Measurements from ENCODE around the gene IDE. TPM values are rescaled to one million over a fixed set of nuclear protein-coding genes. Genes with fewer than 3 reads are reported as not detected.
A peak's percentile ranks its signal among the peaks of the same experiment; 100 is the strongest.

The IDE gene
- total and polyA plus RNA-seq, 2 of the 13 experiments (the other 11 are each of a cell fraction or from before 2014, with no cell fraction given): 16.1 to 52.1 TPM

DNA sequence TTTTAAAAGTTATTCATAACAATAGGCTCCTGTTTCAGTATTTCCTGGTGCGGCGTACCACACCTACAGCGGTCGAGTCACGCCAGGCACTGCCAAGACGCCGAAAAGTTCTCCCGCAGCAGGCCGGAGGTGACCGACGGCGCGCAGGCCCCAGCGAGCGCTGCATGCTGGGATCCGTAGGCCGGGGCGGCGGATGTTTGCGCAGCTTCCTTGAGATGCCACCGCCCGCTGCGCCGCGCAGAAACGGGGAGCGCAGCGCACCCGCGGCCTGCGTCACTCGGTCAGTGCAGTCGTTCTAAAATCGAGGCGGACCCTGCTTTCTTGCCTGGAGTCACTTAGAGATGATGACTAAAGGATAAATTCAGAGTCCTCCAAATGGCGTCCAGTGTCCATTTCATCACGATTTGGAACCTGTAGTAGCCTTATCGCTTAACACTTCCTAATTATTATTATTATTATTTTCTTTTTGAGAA is 17.7 kb upstream of the IDE start (continued):
- TF ChIP-seq, protein P1, sequence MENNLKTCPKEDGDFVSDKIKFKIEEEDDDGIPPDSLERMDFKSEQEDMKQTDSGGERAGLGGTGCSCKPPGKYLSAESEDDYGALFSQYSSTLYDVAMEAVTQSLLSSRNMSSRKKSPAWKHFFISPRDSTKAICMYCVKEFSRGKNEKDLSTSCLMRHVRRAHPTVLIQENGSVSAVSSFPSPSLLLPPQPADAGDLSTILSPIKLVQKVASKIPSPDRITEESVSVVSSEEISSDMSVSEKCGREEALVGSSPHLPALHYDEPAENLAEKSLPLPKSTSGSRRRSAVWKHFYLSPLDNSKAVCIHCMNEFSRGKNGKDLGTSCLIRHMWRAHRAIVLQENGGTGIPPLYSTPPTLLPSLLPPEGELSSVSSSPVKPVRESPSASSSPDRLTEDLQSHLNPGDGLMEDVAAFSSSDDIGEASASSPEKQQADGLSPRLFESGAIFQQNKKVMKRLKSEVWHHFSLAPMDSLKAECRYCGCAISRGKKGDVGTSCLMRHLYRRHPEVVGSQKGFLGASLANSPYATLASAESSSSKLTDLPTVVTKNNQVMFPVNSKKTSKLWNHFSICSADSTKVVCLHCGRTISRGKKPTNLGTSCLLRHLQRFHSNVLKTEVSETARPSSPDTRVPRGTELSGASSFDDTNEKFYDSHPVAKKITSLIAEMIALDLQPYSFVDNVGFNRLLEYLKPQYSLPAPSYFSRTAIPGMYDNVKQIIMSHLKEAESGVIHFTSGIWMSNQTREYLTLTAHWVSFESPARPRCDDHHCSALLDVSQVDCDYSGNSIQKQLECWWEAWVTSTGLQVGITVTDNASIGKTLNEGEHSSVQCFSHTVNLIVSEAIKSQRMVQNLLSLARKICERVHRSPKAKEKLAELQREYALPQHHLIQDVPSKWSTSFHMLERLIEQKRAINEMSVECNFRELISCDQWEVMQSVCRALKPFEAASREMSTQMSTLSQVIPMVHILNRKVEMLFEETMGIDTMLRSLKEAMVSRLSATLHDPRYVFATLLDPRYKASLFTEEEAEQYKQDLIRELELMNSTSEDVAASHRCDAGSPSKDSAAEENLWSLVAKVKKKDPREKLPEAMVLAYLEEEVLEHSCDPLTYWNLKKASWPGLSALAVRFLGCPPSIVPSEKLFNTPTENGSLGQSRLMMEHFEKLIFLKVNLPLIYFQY (CRISPR knock-in tag; IDR thresholded peaks at IDR 0.05; ENCODE audit: borderline replicate concordance): peak; percentile 50; the same call in 1 of the 2 replicates
- TF ChIP-seq CAMTA2 (CRISPR knock-in tag; IDR thresholded peaks at IDR 0.05; ENCODE audit: borderline replicate concordance) (no peak), ZNF562 (CRISPR knock-in tag; IDR thresholded peaks at IDR 0.05; ENCODE audit: borderline replicate concordance) (no peak), ZNF225 (CRISPR knock-in tag; IDR thresholded peaks at IDR 0.05) (peak; percentile 41; the same call in 1 of the 2 replicates), DNMT3B (CRISPR knock-in tag; conservative IDR thresholded peaks at IDR 0.05) (0 out of 2 replicates have a peak, but pooled peaks have one; percentile 29), ZNF614 (CRISPR knock-in tag; IDR thresholded peaks at IDR 0.05; ENCODE audit: borderline replicate concordance) (peak; percentile 57; the same call in 1 of the 2 replicates), GLI4 (CRISPR knock-in tag; IDR thresholded peaks at IDR 0.05; ENCODE audit: borderline replicate concordance) (no peak), ZNF234 (CRISPR knock-in tag; conservative IDR thresholded peaks at IDR 0.05) (no peak), IKZF4 (CRISPR knock-in tag; IDR thresholded peaks at IDR 0.05; ENCODE audit: borderline replicate concordance, low read depth, not compliant biosample characterization) (peak; percentile 78), KLF11 (CRISPR knock-in tag; IDR thresholded peaks at IDR 0.05) (no peak), KDM2A (CRISPR knock-in tag; IDR thresholded peaks at IDR 0.05; ENCODE audit: borderline replicate concordance, low read depth) (peak; percentile 93; the same call in 1 of the 2 replicates), SRSF1 (optimal IDR thresholded peaks at IDR 0.05; ENCODE audit: low read depth, low read length) (peak; percentile 60)
- TF ChIP-seq, protein P2, sequence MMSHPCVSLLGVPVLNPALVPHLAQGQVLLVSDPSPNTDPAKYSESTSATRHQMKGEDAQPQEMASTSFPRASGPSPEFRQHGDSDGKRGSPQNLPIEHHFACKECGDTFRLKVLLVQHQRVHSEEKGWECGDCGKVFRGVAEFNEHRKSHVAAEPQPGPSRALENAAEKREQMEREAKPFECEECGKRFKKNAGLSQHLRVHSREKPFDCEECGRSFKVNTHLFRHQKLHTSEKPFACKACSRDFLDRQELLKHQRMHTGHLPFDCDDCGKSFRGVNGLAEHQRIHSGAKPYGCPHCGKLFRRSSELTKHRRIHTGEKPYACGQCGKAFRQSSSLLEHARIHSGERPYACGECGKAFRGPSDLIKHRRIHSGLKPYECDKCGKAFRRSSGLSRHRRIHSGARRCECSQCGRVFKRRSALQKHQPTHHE (CRISPR knock-in tag; IDR thresholded peaks at IDR 0.05; ENCODE audit: borderline replicate concordance): no peak
- TF ChIP-seq, protein P3, sequence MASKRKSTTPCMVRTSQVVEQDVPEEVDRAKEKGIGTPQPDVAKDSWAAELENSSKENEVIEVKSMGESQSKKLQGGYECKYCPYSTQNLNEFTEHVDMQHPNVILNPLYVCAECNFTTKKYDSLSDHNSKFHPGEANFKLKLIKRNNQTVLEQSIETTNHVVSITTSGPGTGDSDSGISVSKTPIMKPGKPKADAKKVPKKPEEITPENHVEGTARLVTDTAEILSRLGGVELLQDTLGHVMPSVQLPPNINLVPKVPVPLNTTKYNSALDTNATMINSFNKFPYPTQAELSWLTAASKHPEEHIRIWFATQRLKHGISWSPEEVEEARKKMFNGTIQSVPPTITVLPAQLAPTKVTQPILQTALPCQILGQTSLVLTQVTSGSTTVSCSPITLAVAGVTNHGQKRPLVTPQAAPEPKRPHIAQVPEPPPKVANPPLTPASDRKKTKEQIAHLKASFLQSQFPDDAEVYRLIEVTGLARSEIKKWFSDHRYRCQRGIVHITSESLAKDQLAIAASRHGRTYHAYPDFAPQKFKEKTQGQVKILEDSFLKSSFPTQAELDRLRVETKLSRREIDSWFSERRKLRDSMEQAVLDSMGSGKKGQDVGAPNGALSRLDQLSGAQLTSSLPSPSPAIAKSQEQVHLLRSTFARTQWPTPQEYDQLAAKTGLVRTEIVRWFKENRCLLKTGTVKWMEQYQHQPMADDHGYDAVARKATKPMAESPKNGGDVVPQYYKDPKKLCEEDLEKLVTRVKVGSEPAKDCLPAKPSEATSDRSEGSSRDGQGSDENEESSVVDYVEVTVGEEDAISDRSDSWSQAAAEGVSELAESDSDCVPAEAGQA (IDR thresholded peaks at IDR 0.05; ENCODE audit: low read depth): peak; percentile 77
- TF ChIP-seq, protein P3 (CRISPR knock-in tag; IDR thresholded peaks at IDR 0.05; ENCODE audit: borderline replicate concordance): no peak; the same call in 1 of the 2 replicates
- TF ChIP-seq, protein P4, sequence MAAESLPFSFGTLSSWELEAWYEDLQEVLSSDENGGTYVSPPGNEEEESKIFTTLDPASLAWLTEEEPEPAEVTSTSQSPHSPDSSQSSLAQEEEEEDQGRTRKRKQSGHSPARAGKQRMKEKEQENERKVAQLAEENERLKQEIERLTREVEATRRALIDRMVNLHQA (CRISPR knock-in tag; IDR thresholded peaks at IDR 0.05): no peak
- TF ChIP-seq, protein P5, sequence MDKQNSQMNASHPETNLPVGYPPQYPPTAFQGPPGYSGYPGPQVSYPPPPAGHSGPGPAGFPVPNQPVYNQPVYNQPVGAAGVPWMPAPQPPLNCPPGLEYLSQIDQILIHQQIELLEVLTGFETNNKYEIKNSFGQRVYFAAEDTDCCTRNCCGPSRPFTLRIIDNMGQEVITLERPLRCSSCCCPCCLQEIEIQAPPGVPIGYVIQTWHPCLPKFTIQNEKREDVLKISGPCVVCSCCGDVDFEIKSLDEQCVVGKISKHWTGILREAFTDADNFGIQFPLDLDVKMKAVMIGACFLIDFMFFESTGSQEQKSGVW (CRISPR knock-in tag; IDR thresholded peaks at IDR 0.05; ENCODE audit: borderline replicate concordance): no peak

Measured in HepG2 (cell line).